SK-N-SH (cell line): ENCODE measurements around the gene SLC9A7. TPM values are rescaled to one million over a fixed set of nuclear protein-coding genes. Genes with fewer than 3 reads are reported as not detected.

Source experiments
- CTCF ChIA-PET: fragments of 300-600, 350-600 bp; formaldehyde crosslinking; extraction: SDS; loops from one replicate; lab custom pipeline; 2021; lab: Yijun Ruan, JAX
- POLR2A ChIA-PET: fragments of 350-600 bp; sonication (Branson Sonifier 250); formaldehyde crosslinking; extraction: SDS; loops from one replicate; lab custom pipeline; 2020; ENCODE audit warnings: antibody characterized with exemption, inconsistent platforms; lab: Yijun Ruan, JAX
- DNase-seq: peaks from one replicate; pipeline ENCODE4 v3.0.0; 2012
- H2AFZ ChIP-seq: fragments of 200-600 bp; sonication (generic); 2 replicates; pipeline ENCODE4 v1.8.1; 2016; ENCODE audit warnings: antibody characterized with exemption, mild to moderate bottlenecking, low read depth
- H3F3A ChIP-seq: fragments of 200-600 bp; sonication (generic); replicated peaks from 2 replicates; pipeline ENCODE3; 2016; ENCODE audit warnings: antibody characterized with exemption, mild to moderate bottlenecking; ENCODE audit not compliant: insufficient read depth
- H3K27ac ChIP-seq, 2 experiments: fragments of 200-500 bp in 1 of 2; fragments of 200-600 bp in 1 of 2; sonication (Bioruptor generic) in 1 of 2; sonication (generic), shearing (Covaris generic) in 1 of 2; 2 replicates each; pipeline versions ENCODE4 v1.5.1 to v1.6.1; 2014 to 2016; ENCODE audit warnings: low read depth in 2 of 2, inconsistent platforms in 1 of 2, low read length in 1 of 2, mild to moderate bottlenecking in 1 of 2, mixed read lengths in 1 of 2
- H3K27me3 ChIP-seq: fragments of 200-600 bp; sonication (generic), shearing (Covaris generic); 2 replicates; pipeline ENCODE4 v1.6.1; 2016; ENCODE audit warnings: mixed run types; ENCODE audit not compliant: insufficient read depth
- H3K36me3 ChIP-seq, 2 experiments: fragments of 200-500 bp in 1 of 2; fragments of 200-600 bp in 1 of 2; sonication (Bioruptor generic) in 1 of 2; sonication (generic) in 1 of 2; replicated peaks in 1 of 2; 2 replicates each; pipeline versions ENCODE3 to v1.5.1; 2014 to 2016; ENCODE audit warnings: low read length in 1 of 2, mild to moderate bottlenecking in 1 of 2; ENCODE audit not compliant: insufficient read depth in 2 of 2, control insufficient read depth in 1 of 2
- H3K4me1 ChIP-seq, 2 experiments: fragments of 200-500 bp in 1 of 2; fragments of 200-600 bp in 1 of 2; sonication (Bioruptor generic) in 1 of 2; sonication (generic), shearing (Covaris generic) in 1 of 2; 2 replicates each; pipeline versions ENCODE4 v1.5.1 to v1.6.1; 2014 to 2016; ENCODE audit warnings: low read depth in 1 of 2, low read length in 1 of 2, mixed run types in 1 of 2; ENCODE audit not compliant: insufficient read depth in 2 of 2, control insufficient read depth in 1 of 2
- H3K4me2 ChIP-seq: fragments of 200-600 bp; sonication (generic), shearing (Covaris generic); 2 replicates; pipeline ENCODE4 v1.6.1; 2017; ENCODE audit warnings: mixed run types
- H3K4me3 ChIP-seq, 2 experiments: fragments of 200-500 bp in 1 of 2; fragments of 200-600 bp in 1 of 2; sonication (Bioruptor generic) in 1 of 2; sonication (generic), shearing (Covaris generic) in 1 of 2; 2 replicates each; pipeline versions ENCODE4 v1.5.1 to v1.8.1; 2014 to 2016; ENCODE audit warnings: low read depth in 2 of 2, inconsistent platforms in 1 of 2, low read length in 1 of 2, mild to moderate bottlenecking in 1 of 2, mixed read lengths in 1 of 2, moderate library complexity in 1 of 2
- H3K79me2 ChIP-seq: fragments of 200-600 bp; sonication (generic); 2 replicates; pipeline ENCODE4 v1.8.1; 2017; ENCODE audit warnings: mild to moderate bottlenecking; ENCODE audit not compliant: insufficient read depth
- H3K9ac ChIP-seq: fragments of 200-600 bp; sonication (generic); 2 replicates; pipeline ENCODE4 v1.6.1; 2017; ENCODE audit warnings: mixed run types
- H3K9me2 ChIP-seq: fragments of 200-600 bp; sonication (generic); 2 replicates; pipeline ENCODE4 v1.6.1; 2017; ENCODE audit warnings: mixed run types
- H3K9me3 ChIP-seq: fragments of 200-600 bp; sonication (generic); 2 replicates; pipeline ENCODE4 v1.6.1; 2017; ENCODE audit warnings: mixed run types, mild to moderate bottlenecking, moderate library complexity
- H4K20me1 ChIP-seq: fragments of 200-600 bp; sonication (generic); 2 replicates; pipeline ENCODE4 v1.6.1; 2017; ENCODE audit warnings: mild to moderate bottlenecking, mixed run types; ENCODE audit not compliant: insufficient read depth
- EP300 ChIP-seq, 2 experiments: IDR thresholded peaks; 2 replicates each; pipeline versions ENCODE4 v1.4.0 to v1.6.1; 2012; ENCODE audit warnings: borderline replicate concordance in 1 of 2, low read depth in 1 of 2, low read length in 1 of 2
- MXI1 ChIP-seq: IDR thresholded peaks from 2 replicates; pipeline ENCODE4 v1.6.1; 2012; ENCODE audit warnings: mild to moderate bottlenecking, low read depth, low read length, improper control_type of control experiment
- RAD21 ChIP-seq: IDR thresholded peaks from 2 replicates; pipeline ENCODE4 v1.6.1; 2012; ENCODE audit warnings: mild to moderate bottlenecking, low read length
- RFX5 ChIP-seq: IDR thresholded peaks from 2 replicates; pipeline ENCODE4 v1.6.1; 2012; ENCODE audit warnings: mild to moderate bottlenecking, improper control_type of control experiment, low read length
- SIN3A ChIP-seq: IDR thresholded peaks from 2 replicates; pipeline ENCODE4 v1.6.1; 2012; ENCODE audit warnings: low read depth, mild to moderate bottlenecking, low read length, moderate library complexity, borderline replicate concordance
- SMC3 ChIP-seq: IDR thresholded peaks from 2 replicates; pipeline ENCODE4 v1.6.1; 2012; ENCODE audit warnings: low read depth, low read length, improper control_type of control experiment
- USF1 ChIP-seq: IDR thresholded peaks from 2 replicates; pipeline ENCODE4 v1.4.0; 2012; ENCODE audit warnings: low read depth, borderline replicate concordance
- WGBS: methylation state at CpG from one replicate; pipeline ENCODE4 v1.1.6; 2017; ENCODE audit warnings: low lambda C conversion rate; 5-methylcytosine and 5-hydroxymethylcytosine counted together
- polyA plus RNA-seq, 3 experiments: library from polyadenylated mRNA; depleted of rRNA; stranded (reverse); fragments of >200 nt; gene quantifications; 2 replicates each; pipeline ENCODE4 v1.2.3, GENCODE V29; 2012
- TF ChIP-seq, protein P1 (sequence below): fragments of 150-350 bp; IDR thresholded peaks from 2 replicates; pipeline ENCODE4 v1.6.1; 2016; ENCODE audit warnings: mild to moderate bottlenecking, low read depth, low read length
- TF ChIP-seq, protein P2 (sequence below): IDR thresholded peaks from 2 replicates; pipeline ENCODE4 v1.6.1; 2012; ENCODE audit warnings: mild to moderate bottlenecking, low read depth, low read length, moderate library complexity
- TF ChIP-seq, protein P3 (sequence below): fragments of 200-600 bp; sonication (generic); IDR thresholded peaks from 2 replicates; pipeline ENCODE4 v1.6.1; 2017; ENCODE audit warnings: antibody characterized with exemption, mild to moderate bottlenecking, moderate library complexity

SLC9A7 gene
- polyA plus RNA-seq, 1 of the 3 experiments (the other 2 are of a cell fraction), result 10.5 TPM

DNA sequence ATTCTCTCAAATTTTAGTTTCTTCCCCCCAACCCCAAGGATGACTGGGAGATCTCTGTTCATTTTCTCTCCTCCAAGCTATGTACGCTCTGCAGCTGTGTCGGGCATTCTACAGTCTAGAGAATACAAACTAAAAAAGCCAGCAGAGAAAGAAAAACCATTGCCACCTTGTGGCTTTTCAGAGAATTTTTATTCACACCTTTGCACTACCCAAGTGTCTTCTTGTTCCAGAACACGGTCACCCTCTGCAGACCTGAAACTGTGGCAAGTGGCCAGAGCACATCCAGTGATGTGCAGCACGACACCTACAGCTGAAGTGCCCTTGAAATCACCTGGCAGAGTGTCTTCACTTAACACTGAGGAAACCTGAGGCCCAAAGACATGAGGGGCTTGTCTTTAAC, 116.8 kb downstream of the SLC9A7 start:
- H3K79me2 ChIP-seq, result no peaks in the 10 kb centered on the region
- POLR2A ChIA-PET, result no interaction called here

More for the DNA sequence above, 116.8 kb downstream of the SLC9A7 start:
- Histone ChIP-seq H3K4me1 (no peaks in the 10 kb centered on the region; a peak in 2 of 4 replicates), H3K36me3 (no peaks in the 10 kb centered on the region), H3F3A (peaks cover 4% of the 10 kb centered on the region), H4K20me1 (no peaks in the 10 kb centered on the region), H2AFZ (no peak overlapping the region), H3K9me2 (no peaks in the 10 kb centered on the region), H3K4me3 (no peak overlapping the region), H3K9ac (no peak overlapping the region), H3K9me3 (no peaks in the 10 kb centered on the region), H3K27ac (no peak overlapping the region), H3K27me3 (0 out of 2 replicates have a peak, but pooled peaks cover 2% of the 10 kb centered on the region), H3K4me2 (no peak overlapping the region)
- DNase-seq, result peak; percentile 15
- CTCF ChIA-PET, result interaction anchor here (0.6 to 1.4 kb wide), 12 partner anchors 9 to 151 kb away, joined by 3 to 4 read pairs (median 3); no protein-coding TSS in a partner anchor
- WGBS, result 41% methylated on average over 4 of the region's 4 CpGs
- TF ChIP-seq MXI1, result no peak
- no peak for TF ChIP-seq SIN3A
- TF ChIP-seq, protein P1, sequence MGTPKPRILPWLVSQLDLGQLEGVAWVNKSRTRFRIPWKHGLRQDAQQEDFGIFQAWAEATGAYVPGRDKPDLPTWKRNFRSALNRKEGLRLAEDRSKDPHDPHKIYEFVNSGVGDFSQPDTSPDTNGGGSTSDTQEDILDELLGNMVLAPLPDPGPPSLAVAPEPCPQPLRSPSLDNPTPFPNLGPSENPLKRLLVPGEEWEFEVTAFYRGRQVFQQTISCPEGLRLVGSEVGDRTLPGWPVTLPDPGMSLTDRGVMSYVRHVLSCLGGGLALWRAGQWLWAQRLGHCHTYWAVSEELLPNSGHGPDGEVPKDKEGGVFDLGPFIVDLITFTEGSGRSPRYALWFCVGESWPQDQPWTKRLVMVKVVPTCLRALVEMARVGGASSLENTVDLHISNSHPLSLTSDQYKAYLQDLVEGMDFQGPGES, result no peak
- TF ChIP-seq, protein P2, sequence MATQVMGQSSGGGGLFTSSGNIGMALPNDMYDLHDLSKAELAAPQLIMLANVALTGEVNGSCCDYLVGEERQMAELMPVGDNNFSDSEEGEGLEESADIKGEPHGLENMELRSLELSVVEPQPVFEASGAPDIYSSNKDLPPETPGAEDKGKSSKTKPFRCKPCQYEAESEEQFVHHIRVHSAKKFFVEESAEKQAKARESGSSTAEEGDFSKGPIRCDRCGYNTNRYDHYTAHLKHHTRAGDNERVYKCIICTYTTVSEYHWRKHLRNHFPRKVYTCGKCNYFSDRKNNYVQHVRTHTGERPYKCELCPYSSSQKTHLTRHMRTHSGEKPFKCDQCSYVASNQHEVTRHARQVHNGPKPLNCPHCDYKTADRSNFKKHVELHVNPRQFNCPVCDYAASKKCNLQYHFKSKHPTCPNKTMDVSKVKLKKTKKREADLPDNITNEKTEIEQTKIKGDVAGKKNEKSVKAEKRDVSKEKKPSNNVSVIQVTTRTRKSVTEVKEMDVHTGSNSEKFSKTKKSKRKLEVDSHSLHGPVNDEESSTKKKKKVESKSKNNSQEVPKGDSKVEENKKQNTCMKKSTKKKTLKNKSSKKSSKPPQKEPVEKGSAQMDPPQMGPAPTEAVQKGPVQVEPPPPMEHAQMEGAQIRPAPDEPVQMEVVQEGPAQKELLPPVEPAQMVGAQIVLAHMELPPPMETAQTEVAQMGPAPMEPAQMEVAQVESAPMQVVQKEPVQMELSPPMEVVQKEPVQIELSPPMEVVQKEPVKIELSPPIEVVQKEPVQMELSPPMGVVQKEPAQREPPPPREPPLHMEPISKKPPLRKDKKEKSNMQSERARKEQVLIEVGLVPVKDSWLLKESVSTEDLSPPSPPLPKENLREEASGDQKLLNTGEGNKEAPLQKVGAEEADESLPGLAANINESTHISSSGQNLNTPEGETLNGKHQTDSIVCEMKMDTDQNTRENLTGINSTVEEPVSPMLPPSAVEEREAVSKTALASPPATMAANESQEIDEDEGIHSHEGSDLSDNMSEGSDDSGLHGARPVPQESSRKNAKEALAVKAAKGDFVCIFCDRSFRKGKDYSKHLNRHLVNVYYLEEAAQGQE, result no peak
- no peak for TF ChIP-seq RFX5
- TF ChIP-seq, protein P3, sequence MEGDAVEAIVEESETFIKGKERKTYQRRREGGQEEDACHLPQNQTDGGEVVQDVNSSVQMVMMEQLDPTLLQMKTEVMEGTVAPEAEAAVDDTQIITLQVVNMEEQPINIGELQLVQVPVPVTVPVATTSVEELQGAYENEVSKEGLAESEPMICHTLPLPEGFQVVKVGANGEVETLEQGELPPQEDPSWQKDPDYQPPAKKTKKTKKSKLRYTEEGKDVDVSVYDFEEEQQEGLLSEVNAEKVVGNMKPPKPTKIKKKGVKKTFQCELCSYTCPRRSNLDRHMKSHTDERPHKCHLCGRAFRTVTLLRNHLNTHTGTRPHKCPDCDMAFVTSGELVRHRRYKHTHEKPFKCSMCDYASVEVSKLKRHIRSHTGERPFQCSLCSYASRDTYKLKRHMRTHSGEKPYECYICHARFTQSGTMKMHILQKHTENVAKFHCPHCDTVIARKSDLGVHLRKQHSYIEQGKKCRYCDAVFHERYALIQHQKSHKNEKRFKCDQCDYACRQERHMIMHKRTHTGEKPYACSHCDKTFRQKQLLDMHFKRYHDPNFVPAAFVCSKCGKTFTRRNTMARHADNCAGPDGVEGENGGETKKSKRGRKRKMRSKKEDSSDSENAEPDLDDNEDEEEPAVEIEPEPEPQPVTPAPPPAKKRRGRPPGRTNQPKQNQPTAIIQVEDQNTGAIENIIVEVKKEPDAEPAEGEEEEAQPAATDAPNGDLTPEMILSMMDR, result peak; percentile 52
- TF ChIP-seq EP300 (IDR thresholded peaks at IDR 0.05; ENCODE audit: borderline replicate concordance in 1 of 2, low read depth in 1 of 2, low read length in 1 of 2), result no peak
- TF ChIP-seq SMC3, result peak; percentile 17
- TF ChIP-seq RAD21, result peak; percentile 56
- TF ChIP-seq USF1, result no peak
